ENCODE measurements around the gene FAU. TPM values are rescaled to one million over a fixed set of nuclear protein-coding genes. Genes with fewer than 3 reads are reported as not detected.

Gene FAU
- total and polyA plus RNA-seq, 2 of the 13 experiments (the other 11 are each of a cell fraction or from before 2014, with no cell fraction given) = 374 to 869 TPM

DNA sequence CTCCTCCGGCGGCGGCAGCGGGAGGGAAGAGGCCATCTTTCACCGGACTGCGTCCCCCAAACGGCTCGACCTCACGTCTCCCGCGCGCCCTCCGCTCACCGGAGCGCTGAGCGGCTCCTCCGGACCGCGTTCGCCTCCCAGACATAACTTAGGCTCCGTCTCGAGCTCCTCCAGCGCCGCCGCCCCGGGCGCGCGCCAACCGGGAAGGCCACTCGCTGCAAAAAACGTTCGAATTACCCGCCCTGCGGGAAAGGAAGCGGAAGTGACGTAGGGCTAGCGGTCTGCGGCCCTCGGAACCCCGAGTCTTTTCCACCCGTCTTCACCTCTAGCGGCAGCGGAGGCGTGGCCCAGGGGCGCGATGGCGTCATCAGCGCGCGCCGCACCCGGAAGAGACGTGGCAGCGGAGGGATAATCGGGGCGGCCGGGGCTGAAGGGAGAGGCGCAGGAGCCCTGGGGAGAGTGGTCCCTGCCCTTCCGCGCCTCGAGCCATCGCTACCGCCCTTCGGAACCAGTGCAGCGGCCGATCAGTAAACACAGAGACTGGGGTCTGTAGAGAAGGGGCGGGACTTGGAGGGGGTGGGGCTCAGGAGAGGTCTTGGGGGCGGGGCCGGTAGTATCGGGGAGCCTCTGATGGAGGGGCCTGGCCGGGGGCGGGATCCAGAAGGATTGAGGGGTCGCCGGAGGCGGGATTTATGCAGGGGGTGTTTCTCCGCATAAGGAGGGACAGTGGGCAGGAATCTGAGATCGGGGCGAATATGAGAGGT is 37.9 kb downstream of the FAU start, which contains the start of the genes CDCA5 and ZFPL1 (continued):
- TF ChIP-seq ZBTB3 (CRISPR knock-in tag; IDR thresholded peaks at IDR 0.05; ENCODE audit: borderline replicate concordance, low read depth) (peak; percentile 83; the same call in 1 of the 2 replicates), ISX (CRISPR knock-in tag; conservative IDR thresholded peaks at IDR 0.05) (no peak), CREB1 (IDR thresholded peaks at IDR 0.05) (peak; percentile 99), CREB1 (CRISPR knock-in tag; IDR thresholded peaks at IDR 0.05) (peak; percentile 100), ZKSCAN5 (CRISPR knock-in tag; IDR thresholded peaks at IDR 0.05) (no peak), SP2 (CRISPR knock-in tag; IDR thresholded peaks at IDR 0.05) (peak; percentile 77), ZNF232 (CRISPR knock-in tag; IDR thresholded peaks at IDR 0.05; ENCODE audit: borderline replicate concordance) (no peak), TRIM24 (CRISPR knock-in tag; IDR thresholded peaks at IDR 0.05) (no peak), ZBTB21 (CRISPR knock-in tag; IDR thresholded peaks at IDR 0.05) (peak; percentile 75; the same call in 1 of the 2 replicates), PCBP2 (optimal IDR thresholded peaks at IDR 0.05; ENCODE audit: low read depth, low read length, poor library complexity, severe bottlenecking) (no peak), XBP1 (CRISPR knock-in tag; IDR thresholded peaks at IDR 0.05) (no peak), HOXA9 (CRISPR knock-in tag; IDR thresholded peaks at IDR 0.05; ENCODE audit: borderline replicate concordance) (peak; percentile 91), ATF1 (CRISPR knock-in tag; IDR thresholded peaks at IDR 0.05) (peak; percentile 99), ZSCAN20 (CRISPR knock-in tag; IDR thresholded peaks at IDR 0.05; ENCODE audit: borderline replicate concordance) (no peak), MEF2D (CRISPR knock-in tag; IDR thresholded peaks at IDR 0.05) (peak; percentile 59), AGO2 (optimal IDR thresholded peaks at IDR 0.05; ENCODE audit: low read depth, low read length) (peak; percentile 42), YEATS2 (CRISPR knock-in tag; IDR thresholded peaks at IDR 0.05; ENCODE audit: borderline replicate concordance) (peak; percentile 98), MED13 (CRISPR knock-in tag; IDR thresholded peaks at IDR 0.05) (peak; percentile 32; the same call in 1 of the 2 replicates), ZNF598 (CRISPR knock-in tag; IDR thresholded peaks at IDR 0.05; ENCODE audit: borderline replicate concordance) (no peak), GABPB1 (CRISPR knock-in tag; IDR thresholded peaks at IDR 0.05) (peak; percentile 100), ZNF790 (CRISPR knock-in tag; IDR thresholded peaks at IDR 0.05; ENCODE audit: borderline replicate concordance) (peak; percentile 81; the same call in 1 of the 2 replicates), PLRG1 (conservative IDR thresholded peaks at IDR 0.05) (no peak), PHF8 (CRISPR knock-in tag; IDR thresholded peaks at IDR 0.05) (peak; percentile 87), GATAD1 (CRISPR knock-in tag; IDR thresholded peaks at IDR 0.05) (peak; percentile 100)
- TF ChIP-seq, protein P1, sequence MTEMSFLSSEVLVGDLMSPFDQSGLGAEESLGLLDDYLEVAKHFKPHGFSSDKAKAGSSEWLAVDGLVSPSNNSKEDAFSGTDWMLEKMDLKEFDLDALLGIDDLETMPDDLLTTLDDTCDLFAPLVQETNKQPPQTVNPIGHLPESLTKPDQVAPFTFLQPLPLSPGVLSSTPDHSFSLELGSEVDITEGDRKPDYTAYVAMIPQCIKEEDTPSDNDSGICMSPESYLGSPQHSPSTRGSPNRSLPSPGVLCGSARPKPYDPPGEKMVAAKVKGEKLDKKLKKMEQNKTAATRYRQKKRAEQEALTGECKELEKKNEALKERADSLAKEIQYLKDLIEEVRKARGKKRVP (CRISPR knock-in tag; IDR thresholded peaks at IDR 0.05) = peak in 1 of 2 experiments; percentile 80; a peak in 2 of 4 replicates
- TF ChIP-seq, protein P2, sequence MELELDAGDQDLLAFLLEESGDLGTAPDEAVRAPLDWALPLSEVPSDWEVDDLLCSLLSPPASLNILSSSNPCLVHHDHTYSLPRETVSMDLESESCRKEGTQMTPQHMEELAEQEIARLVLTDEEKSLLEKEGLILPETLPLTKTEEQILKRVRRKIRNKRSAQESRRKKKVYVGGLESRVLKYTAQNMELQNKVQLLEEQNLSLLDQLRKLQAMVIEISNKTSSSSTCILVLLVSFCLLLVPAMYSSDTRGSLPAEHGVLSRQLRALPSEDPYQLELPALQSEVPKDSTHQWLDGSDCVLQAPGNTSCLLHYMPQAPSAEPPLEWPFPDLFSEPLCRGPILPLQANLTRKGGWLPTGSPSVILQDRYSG (CRISPR knock-in tag; IDR thresholded peaks at IDR 0.05) = no peak
- TF ChIP-seq, protein P3, sequence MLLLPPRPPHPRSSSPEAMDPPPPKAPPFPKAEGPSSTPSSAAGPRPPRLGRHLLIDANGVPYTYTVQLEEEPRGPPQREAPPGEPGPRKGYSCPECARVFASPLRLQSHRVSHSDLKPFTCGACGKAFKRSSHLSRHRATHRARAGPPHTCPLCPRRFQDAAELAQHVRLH (CRISPR knock-in tag; IDR thresholded peaks at IDR 0.05; ENCODE audit: borderline replicate concordance, low read depth) = peak; percentile 71; the same call in 1 of the 2 replicates
- TF ChIP-seq, protein P4, sequence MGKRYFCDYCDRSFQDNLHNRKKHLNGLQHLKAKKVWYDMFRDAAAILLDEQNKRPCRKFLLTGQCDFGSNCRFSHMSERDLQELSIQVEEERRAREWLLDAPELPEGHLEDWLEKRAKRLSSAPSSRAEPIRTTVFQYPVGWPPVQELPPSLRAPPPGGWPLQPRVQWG (CRISPR knock-in tag; IDR thresholded peaks at IDR 0.05; ENCODE audit: borderline replicate concordance, low read depth) = no peak

Measured in HepG2 (cell line).